Measurements from ENCODE around the gene TRIM6.
"Not testable (repeated sequence)": the region's sequence is repeated elsewhere in the genome, so short reads cannot be mapped to it uniquely, and the experiment has no call there.

TRIM6 gene

DNA sequence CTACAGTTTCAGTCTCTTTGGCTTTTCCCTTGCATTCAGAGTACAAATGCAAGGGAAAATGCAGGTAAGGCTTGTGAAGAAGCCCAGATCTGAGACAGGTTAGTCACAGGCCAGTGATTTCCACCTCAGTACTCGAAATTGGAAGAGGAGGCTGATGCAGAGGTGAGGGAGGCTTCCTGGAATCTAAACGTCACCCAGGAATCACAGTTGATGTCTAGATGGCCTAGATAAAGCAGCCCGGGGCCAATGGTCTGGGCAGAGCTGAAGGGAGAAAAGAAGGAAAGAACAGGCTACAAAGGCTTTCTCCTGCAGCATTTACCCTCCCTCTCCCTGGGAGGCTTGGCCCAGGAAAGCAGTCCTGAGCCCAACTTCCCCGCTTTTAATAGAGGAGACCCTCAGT is 8.5 kb downstream of the TRIM6 start:
- DNase-seq = no peak

DNA sequence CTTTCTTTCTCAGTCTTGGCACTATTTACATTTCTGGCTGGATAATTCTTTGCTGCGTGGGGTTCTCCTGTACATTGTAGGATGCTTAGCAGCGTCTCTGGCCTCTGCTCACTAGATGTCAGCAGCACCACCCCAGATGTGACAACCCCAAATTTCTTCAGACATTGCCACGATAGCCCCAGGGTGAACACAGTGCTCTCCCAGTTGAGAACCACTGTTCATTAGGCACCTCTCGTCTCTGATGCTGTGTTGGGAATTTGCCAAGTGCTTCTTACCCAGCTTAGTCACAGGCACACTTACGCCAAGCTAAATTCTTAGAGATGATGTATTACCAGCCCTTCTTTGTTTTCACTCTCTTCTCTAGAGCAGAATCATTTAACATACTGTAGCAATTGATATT is 9.4 kb downstream of the TRIM6 start:
- no peak for DNase-seq

DNA sequence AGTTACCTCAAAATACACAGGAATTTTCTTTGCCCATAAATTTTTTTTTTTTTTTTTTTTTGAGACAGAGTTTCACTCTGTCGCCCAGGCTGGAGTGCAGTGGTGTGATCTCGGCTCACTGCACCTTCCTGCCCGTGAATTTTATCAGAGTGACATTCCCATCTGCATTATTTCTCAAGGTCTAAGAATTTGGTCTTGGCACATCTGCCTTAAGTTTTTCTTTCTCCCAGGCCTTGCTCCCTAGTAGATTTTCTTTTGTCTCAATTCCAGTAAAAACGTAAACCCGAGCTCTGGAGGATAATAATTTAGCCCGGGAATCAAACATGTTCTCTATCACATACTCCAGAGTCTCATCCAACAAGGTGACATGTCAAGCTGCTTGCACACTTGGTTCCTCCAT is 12.4 kb downstream of the TRIM6 start:
- no peak for DNase-seq

DNA sequence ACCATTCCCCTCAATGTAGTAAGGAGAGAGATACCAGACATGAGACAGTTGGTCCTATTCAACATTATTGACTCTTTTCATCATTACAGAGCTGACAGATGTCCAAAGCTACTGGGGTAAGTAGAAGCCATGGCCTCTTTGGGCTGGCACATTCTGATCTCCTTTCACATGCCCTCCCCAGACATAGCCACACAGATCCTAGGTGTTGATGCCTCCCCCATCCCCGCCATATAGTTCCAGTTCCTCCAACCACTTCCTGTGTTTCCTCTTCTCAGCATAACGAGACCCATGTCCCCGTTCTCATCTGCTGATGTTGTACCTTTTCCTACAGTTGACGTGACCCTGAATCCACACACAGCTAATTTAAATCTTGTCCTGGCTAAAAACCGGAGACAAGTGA is 14.0 kb downstream of the TRIM6 start:
- DNase-seq = no peak

DNA sequence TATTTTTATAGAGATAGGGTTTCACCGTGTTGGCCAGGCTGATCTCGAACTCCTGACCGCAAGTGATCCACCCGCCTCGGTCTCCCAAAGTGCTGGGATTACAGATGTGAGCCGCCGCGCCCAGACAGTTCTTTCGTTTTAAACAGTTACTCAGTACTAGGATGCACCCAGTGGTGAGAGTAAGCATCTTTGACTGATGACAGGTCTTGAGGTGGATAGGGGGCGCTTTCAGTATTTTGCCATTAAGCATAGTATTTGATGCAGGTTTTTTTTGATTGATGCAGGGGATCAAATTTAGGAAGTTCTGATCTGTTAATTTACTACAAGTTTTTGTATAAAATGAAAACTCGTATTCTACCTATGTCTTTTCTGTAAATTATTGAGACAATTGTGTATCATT is 15.2 kb downstream of the TRIM6 start:
- DNase-seq = no peak

DNA sequence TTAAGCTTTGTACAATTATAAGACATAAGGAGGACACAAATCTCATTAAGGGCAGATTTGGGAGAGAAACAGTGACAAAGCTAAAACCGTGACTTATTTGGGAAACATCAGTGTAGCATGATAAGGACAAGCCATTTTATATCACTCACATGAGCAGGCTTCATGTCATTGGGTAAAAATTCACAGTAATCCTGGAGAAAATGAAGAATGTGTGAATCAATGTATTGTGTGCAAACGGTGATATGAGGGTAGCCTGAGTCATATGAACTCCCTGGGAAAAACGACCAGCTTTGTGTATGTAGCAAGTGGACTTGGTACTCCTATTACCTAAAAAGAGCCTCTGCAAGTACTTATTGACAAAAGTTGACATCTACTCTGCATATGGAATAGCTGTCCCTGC is 22.4 kb downstream of the TRIM6 start:
- DNase-seq = no peak

DNA sequence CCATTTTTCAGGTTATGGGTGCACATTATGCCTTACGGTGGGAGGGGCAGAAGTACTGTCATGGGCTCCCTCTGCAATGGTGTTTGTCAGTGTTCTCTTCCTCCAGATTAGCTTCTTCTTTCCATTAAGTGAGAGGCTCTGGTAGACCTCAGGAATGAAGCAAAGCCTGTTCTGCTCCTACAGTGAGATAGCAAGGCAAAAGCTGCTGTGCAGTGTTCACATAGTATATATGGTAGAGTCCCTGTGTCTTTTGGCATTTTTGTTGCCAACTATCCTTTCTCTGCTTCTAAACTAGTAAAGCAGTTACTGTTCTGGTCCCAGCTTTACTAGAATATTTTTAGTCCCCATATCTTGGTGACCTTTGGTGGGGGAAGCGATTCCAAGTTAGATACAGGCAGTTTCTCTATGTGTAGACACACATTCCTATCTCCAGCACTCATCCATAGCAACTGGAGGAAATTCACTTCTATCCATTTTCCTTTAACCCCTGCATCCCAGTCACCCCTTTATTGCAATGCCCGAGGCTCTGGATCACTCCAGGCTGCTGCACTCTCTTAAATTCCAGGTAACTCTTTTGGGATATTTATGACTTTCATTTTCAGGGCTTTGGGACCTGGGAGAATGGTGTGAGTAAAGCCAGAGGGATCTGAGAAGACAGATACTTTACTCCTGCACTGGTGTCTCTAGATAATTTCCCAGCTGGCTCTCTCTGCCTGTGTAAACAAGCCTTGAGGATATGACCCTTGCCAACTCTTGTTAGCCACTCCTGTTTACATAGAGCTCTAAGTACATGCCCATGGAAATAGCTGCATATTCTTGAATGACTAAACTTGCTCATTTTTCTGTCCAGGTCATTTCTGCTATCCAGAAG is 24.4 kb downstream of the TRIM6 start:
- no peak for DNase-seq

DNA sequence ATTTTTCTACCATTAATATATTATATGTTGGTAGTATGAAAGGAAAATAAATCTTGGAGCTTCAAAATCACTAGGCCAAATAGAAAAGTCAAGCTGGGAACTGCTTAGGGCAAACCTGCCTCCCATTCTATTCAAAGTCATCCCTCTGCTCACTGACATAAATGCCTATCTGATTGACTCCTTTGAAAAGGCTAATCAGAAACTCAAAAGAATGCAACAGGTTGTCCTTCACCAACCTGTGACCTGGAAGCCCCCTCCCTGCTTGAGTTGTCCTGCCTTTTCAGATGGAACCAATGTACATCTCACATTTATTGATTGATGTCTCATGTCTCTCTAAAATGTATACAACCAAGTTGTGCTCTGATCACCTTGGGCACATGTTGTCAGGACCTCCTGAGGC is 25.1 kb downstream of the TRIM6 start:
- DNase-seq = no peak

DNA sequence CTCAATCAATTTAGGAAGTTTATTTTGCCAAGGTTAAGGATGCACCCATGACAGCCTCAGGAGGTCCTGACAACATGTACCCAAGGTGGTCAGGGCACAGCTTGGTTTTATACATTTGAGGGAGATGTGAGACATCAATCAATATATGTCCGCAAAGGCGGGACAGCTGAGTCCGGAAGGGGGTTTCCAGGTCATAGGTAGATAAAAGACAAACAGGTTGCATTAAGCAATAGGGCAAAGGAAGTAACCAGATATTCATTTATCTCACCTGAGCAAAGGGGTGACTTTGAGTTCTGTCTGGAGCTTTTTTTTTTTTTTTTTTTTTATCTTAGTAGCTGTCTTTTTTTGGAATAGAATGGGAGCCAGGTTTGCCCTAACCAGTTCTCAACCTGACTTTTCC is 26.4 kb downstream of the TRIM6 start:
- no peak for DNase-seq

DNA sequence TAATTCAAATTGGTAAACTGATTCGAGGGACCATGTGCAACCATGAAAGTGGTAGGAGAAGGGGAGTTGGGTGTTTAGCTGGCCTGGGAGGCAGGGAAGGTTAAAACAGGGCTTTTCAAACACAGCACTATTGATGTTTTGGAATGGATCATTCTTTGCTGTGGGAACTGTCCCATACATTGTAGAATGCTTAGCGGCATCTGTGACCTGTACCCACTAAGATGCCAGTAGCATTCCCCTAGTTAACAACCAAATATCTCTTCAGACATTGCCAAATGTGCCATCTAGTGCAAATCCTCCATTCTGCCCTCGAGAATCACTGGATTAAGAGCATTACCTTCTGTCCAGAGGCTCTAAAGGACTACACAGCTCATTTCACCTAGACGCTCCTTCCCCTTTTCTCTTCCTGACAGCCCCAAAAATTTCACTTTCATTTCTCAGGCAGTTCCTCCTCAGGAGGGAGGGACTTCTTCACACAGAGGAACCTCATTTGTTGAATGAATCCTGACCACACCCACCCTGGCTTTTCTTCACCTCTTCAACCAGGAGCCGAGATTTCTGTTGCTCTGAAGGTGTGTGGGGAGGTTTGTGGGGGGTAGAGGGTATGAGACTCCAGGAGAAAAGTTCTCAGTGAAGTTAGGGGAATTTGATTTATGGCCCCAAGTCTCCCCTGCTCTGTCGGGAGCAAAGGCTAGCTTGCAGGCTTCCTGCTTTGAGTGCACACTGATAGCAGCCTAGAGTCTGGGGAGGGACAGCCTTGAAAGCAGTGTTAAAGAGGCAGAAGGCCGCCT is 28.2 kb downstream of the TRIM6 start, which contains the start of gene TRIM34:
TSS of gene TRIM34 (plus strand) at position 513 of the 791 bp plus-strand sequence. CDS start 7,331 bp downstream, outside the sequence.
- DNase-seq = peak; percentile 47 to 48

DNA sequence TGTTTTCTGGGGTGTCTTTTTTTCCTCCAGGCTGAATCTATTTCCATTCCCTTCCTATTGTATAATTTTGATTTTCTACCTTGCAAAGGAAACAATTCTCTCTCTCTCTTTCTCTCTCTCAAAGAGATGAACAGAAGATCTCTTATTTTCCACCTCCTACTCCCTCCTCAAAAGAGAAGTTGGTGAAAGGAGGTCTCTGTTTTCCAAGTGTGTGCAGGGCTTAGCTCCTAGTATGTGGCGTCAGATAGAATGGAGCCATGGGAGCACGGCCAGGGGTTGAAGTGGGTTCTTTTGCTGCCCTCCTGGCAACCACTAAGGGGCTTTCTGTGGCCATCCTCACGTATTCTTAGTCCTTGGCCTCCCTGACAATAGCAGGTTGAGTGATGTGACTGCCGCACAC is 28.8 kb downstream of the TRIM6 start:
- DNase-seq = no peak

DNA sequence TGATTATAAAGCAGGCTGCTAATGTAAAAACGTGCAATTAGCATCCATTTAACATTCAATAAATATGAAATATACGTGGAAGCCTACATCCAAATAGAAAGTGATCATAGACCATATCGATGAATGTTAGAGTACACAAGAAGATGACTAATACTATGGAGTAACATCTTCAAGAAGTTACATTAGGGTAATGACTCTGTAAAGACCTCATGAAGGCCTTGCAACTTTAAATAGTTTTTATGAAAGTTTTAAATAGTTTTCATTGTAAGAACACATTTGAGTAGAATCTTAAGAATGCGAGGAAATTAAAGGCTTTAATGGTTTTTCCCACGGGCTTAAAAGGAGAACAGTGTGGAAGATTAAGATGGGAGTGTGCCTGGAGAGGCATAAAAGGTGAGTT is 29.8 kb downstream of the TRIM6 start:
- no peak for DNase-seq

DNA sequence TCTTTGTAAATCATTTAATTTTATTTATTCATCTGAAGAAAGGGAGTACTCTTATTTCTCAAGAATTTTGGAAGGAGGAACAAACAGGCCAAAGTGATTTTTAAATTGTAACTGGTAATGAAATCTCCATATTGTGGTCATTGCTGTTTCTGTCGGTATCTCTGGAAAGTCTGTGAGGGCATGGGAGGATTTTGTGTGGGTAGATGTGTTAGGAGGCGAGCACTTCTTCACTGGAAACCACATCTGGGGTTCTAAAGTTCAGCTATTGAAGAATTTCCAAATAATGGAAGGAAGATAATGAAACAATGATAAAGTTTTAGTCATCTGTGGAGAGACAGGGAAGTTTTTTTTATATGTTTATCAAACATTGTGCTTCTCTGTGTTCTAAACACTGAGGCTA is 35.0 kb downstream of the TRIM6 start:
- DNase-seq = no peak

DNA sequence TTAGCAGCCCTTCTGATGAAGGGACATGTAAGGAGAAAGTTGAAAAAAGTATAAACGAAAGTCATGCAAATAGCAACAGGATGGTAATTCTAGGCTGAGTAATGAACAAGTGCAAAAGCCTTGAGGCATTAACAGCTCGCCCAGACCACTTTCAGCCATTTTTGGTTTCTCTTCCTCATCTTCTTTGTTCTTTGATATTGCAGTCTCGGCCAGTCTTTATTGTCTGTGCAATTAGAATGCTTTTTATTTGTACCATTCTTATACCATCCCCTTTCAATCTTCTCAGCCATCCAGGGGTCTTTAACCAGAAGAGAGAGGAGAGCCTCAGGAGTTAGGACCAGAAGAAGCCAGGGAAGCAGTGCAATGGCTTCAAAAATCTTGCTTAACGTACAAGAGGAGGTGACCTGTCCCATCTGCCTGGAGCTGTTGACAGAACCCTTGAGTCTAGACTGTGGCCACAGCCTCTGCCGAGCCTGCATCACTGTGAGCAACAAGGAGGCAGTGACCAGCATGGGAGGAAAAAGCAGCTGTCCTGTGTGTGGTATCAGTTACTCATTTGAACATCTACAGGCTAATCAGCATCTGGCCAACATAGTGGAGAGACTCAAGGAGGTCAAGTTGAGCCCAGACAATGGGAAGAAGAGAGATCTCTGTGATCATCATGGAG is 35.7 kb downstream of the TRIM6 start:
- no peak for DNase-seq

DNA sequence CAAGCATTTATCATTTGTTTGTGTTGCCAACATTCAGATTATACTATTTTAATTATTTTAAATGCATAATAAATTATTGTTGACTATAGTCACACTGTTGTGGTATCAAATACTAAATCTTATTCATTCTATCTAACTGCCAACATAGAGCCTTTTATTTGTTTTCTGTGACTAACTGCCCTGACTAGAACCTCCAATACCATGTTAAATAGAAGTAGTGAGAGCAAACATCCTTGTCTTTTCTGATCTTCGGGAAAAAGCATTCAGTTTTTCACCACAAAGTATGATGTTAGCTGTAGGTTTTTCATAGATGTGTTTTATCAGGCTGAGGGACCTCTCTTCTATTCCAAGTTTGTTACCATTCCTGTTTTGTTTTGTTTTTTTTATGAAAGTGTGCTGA is 43.5 kb downstream of the TRIM6 start:
- no peak for DNase-seq

DNA sequence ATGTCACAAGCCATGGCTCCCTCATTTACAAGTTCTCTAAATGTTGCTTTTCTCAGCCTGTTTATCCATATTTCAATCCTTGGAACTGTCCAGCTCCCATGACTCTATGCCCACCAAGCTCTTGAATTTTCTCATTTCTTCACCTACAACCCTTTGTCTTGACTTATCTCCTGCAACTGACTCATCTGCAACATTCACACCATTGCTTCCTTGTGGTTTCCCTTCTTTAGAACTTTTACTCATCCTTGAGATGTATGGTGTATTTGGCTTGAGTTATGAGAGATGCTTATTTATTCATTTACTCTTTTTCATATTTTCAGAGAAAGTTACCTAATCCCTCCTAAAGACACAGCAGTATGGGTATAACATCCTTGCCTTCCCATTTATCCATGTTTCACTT is 47.1 kb downstream of the TRIM6 start:
- DNase-seq = no peak

DNA sequence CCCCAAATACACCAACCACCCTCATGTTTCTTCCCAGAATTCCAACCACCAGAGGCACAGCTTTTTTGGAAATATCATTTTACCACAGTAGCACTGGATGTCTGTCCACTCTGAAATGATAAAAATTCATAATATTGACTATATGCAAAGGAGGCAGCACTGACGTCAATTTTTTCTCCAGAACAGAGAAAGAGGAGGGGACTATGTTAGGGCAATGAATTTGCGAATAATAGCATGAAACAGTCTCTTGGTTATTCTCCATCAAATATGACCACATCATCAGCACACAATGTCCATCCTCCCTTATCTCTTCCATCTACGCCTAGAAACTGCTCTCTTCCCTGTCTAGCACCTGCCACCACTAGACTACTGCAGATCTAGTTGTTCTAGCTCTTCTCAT is 49.7 kb downstream of the TRIM6 start:
- DNase-seq = no peak

DNA sequence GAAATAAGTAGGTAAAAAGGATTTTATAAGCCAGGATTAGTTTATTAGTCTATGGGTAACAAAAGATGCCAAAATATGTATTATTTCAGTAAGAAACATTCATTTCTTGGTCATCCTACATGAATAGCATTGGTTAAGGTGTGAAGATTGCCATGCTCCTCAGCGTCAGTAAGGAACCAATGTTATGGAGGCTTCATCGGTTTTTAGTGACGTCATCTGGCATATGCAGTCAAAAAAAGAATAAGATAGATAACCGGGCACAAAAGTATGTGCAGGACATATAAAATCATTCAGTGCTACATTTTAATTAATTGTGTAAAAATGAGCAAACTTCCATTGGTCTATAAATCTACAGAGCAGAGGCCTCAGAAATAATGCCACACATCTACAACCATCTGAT is 59.0 kb downstream of the TRIM6 start:
- DNase-seq = no peak

DNA sequence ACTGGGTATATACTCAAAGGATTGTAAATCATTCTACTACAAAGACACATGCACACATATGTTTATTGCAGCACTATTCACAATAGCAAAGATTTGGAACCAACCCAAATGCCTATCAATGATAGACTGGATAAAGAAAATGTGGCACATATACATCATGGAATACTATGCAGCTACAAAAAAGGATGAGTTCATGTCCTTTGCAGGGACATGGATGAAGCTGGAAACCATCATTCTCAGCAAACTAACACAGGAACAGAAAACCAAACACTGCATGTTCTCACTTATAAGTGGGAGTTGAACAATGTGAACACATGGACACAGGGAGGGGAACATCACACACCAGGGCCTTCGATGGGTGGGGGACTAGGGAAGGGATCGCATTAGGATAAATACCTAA is 60.5 kb downstream of the TRIM6 start:
- DNase-seq = not testable (repeated sequence)

DNA sequence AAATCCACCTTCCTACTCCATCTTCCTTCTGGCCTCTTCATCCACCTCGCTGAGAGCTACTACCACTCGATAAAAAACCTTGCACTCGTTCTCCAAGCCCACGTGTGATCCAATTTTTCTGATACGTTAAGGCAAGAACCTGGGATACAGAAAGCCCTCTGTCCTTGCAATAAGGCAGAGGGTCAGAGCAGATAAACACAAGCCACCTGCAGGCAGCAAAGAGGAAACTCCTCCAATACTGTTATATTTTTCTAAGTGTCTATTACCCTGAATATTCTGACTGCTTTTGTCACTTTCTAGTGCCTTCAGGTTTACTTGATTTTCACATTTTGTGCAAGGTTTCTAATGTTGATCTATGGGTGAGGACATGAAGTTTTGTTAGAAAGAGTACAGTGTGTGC is 61.9 kb downstream of the TRIM6 start:
- no peak for DNase-seq
